K562 (cell line): Measurements from ENCODE around the gene S100G. TPM values are rescaled to one million over a fixed set of nuclear protein-coding genes. Genes with fewer than 3 reads are reported as not detected.
A peak's percentile ranks its signal among the peaks of the same experiment; 100 is the strongest.

Experiments
- ATAC-seq: fragments of 200-7000 bp; cut with Tn5 transposase; 3 replicates; pipeline ENCODE4 v1.9.1; 2020; ENCODE audit warnings: moderate library complexity
- BruUV-seq: library from RNA; stranded (reverse); fragments of 400-500 nt; replicated peaks from 2 replicates; lab custom pipeline; 2021; lab: Mats Ljungman, UMichigan
- CTCF ChIA-PET: fragments of 300-600 bp; formaldehyde crosslinking; extraction: SDS; loops from one replicate; lab custom pipeline; 2021; ENCODE audit warnings: low intra/inter-chr PET ratio; lab: Yijun Ruan, JAX
- POLR2A ChIA-PET: fragments of 300-600, 350-650 bp; sonication (Branson Sonifier 250); formaldehyde crosslinking; extraction: SDS; loops from one replicate; lab custom pipeline; 2021; ENCODE audit warnings: antibody characterized with exemption, inconsistent platforms; lab: Yijun Ruan, JAX
- DNase-seq, 4 experiments: peaks; one replicate each; pipeline versions ENCODE4 v3.0.0 to v3.0.0-alpha.2; 2011 to 2018; ENCODE audit warnings: low spot score in 3 of 4, mixed read lengths in 3 of 4; ENCODE audit errors: extremely low read depth in 1 of 4
- FAIRE-seq: peaks from 2 replicates; lab custom pipeline; 2011; peaks lifted over from hg19 to GRCh38; lab: Jason Lieb, UNC
- H2AFZ ChIP-seq: 2 replicates; pipeline ENCODE4 v1.6.0; 2011; ENCODE audit warnings: low read depth, low read length, control low read depth, inconsistent platforms
- H3K27ac ChIP-seq: fragments of 200-600 bp; 3 replicates; pipeline ENCODE4 v1.8.0; 2011; ENCODE audit warnings: low read depth, mild to moderate bottlenecking, control low read depth, inconsistent platforms, low read length, moderate library complexity, mixed read lengths; ENCODE audit errors: extremely low read depth
- H3K27me3 ChIP-seq, 2 experiments: fragments of 300-600 bp in 1 of 2; 2 replicates in 1 of 2; 3 replicates in 1 of 2; pipeline versions ENCODE4 v1.6.0 to v1.8.0; 2011; ENCODE audit warnings: inconsistent platforms in 2 of 2, low read length in 2 of 2, mild to moderate bottlenecking in 1 of 2, mixed read lengths in 1 of 2, moderate library complexity in 1 of 2; ENCODE audit not compliant: control insufficient read depth in 2 of 2, insufficient read depth in 2 of 2
- H3K36me3 ChIP-seq: fragments of 300-600 bp; 3 replicates; pipeline ENCODE4 v1.8.0; 2011; ENCODE audit warnings: mild to moderate bottlenecking, low read length, inconsistent platforms; ENCODE audit not compliant: control insufficient read depth, insufficient read depth
- H3K4me1 ChIP-seq, 2 experiments: fragments of 200-600 bp in 1 of 2; replicated peaks in 1 of 2; 2 replicates in 1 of 2; 3 replicates in 1 of 2; pipeline versions ENCODE4 v1.5.1 to v1.8.0; 2011; ENCODE audit warnings: inconsistent platforms in 2 of 2, low read length in 2 of 2, mild to moderate bottlenecking in 1 of 2, mixed read lengths in 1 of 2, moderate library complexity in 1 of 2; ENCODE audit not compliant: control insufficient read depth in 2 of 2, insufficient read depth in 2 of 2
- H3K4me2 ChIP-seq: 2 replicates; pipeline ENCODE4 v1.6.1; 2011; ENCODE audit warnings: low read length, control low read depth, inconsistent platforms, mixed read lengths; ENCODE audit not compliant: insufficient read depth
- H3K4me3 ChIP-seq: fragments of 200-600 bp; sonication (generic), shearing (Covaris generic); 2 replicates; pipeline ENCODE4 v1.5.1; 2016; ENCODE audit warnings: control low read depth, inconsistent platforms
- H3K79me2 ChIP-seq: fragments of 200-600 bp; 3 replicates; pipeline ENCODE4 v1.8.0; 2011; ENCODE audit warnings: low read length, inconsistent platforms; ENCODE audit not compliant: control insufficient read depth, insufficient read depth
- H3K9ac ChIP-seq, 2 experiments: 2 replicates each; pipeline versions ENCODE4 v1.6.0 to v1.6.1; 2011; ENCODE audit warnings: low read depth in 2 of 2, low read length in 2 of 2, control low read depth in 1 of 2, inconsistent platforms in 1 of 2, mild to moderate bottlenecking in 1 of 2, mixed read lengths in 1 of 2; ENCODE audit not compliant: insufficient read depth in 1 of 2
- H3K9me1 ChIP-seq: one replicate; pipeline ENCODE4 v1.6.0; 2011; ENCODE audit warnings: inconsistent platforms, mild to moderate bottlenecking, low read length, moderate library complexity; ENCODE audit not compliant: control insufficient read depth, insufficient read depth
- H3K9me3 ChIP-seq: replicated peaks from 2 replicates; pipeline ENCODE4 v1.5.1; 2011; ENCODE audit warnings: low read depth, low read length, inconsistent platforms; ENCODE audit not compliant: control insufficient read depth, insufficient read depth
- H4K20me1 ChIP-seq: replicated peaks from 2 replicates; pipeline ENCODE4 v1.6.1; 2011; ENCODE audit warnings: low read length, inconsistent platforms, mixed read lengths; ENCODE audit not compliant: control insufficient read depth, insufficient read depth
- RREB1 ChIP-seq: fragments of 250-450 bp; sonication (Bioruptor Pico); IDR thresholded peaks from 2 replicates; pipeline ENCODE4 v1.4.0; 2020
- WGBS: fragments of 100-300 bp; shearing (Covaris generic); methylation state at CpG from one replicate; pipeline ENCODE4 v1.1.6; 2016; ENCODE audit warnings: low coverage, mixed read lengths; ENCODE audit not compliant: insufficient coverage; ENCODE audit errors: missing lambda C conversion rate; 5-methylcytosine and 5-hydroxymethylcytosine counted together
- in situ Hi-C: fragments of 300-500 bp; cut with MboI; formaldehyde crosslinking; loops from 4 replicates; pipeline ENCODE4 v1.15.0; 2018; ENCODE audit warnings: inconsistent platforms, mixed read lengths
- intact Hi-C: fragments of 100-400 bp; cut with micrococcal nuclease; formaldehyde crosslinking; loops from 2 replicates; pipeline ENCODE4 v1.14.2; 2022
- microRNA counts: library from miRNA; unstranded; fragments of <30 nt; microRNA quantifications from one replicate; lab custom pipeline; 2016
- microRNA-seq: library from miRNA; unstranded; fragments of <30 nt; microRNA quantifications from one replicate; pipeline ENCODE4, GENCODE V29; 2018; ENCODE audit warnings: borderline microRNAs expressed
- polyA plus RNA-seq, 8 experiments: library from polyadenylated mRNA; depleted of rRNA in 4 of 8; stranded (reverse) in 5 of 8; unstranded in 3 of 8; fragments of >200 nt; fragmentation: Nextera tagmentation in 2 of 8; fragmentation: Illumina TruSeq in 1 of 8; extraction: Ambion mirVana in 2 of 8; extraction: Trizol in 1 of 8; gene quantifications; 2 replicates each; pipeline versions ENCODE4 v1.2.1 to v1.2.3, GENCODE V29; 2011 to 2014; ENCODE audit warnings: inconsistent platforms in 1 of 8, missing spikeins in 1 of 8
- small RNA-seq: library from RNA; depleted of rRNA; stranded (forward); fragments of <200 nt; gene quantifications from one replicate; pipeline ENCODE3, GENCODE V24; 2014
- total RNA-seq, 7 experiments: library from RNA; depleted of rRNA in 6 of 7; stranded (reverse); fragments of >200 nt in 6 of 7; fragmentation: Illumina TruSeq in 2 of 7; extraction: Trizol in 2 of 7; gene quantifications; 2 replicates each; pipeline versions ENCODE4 v1.2.1 to v1.2.3, GENCODE V29; 2011 to 2021; ENCODE audit warnings: low replicate concordance in 1 of 7

The S100G gene
- total and polyA plus RNA-seq, 9 of the 15 experiments (the other 6 are each of a cell fraction or from before 2014, with no cell fraction given), result not detected

- no peak for TF ChIP-seq RREB1 (CRISPR knock-in tag)
- TF ChIP-seq, all 486 proteins: peak for 0
- H4K20me1 ChIP-seq, result no peaks in the 10 kb centered on the region
- no peak for DNase-seq
- H3K9me3 ChIP-seq, result no peaks in the 10 kb centered on the region
- H3K27ac ChIP-seq, result no peak overlapping the region
- peaks cover 26% of the 10 kb centered on the region; the same call in 2 of the 3 replicates for H3K36me3 ChIP-seq
- ChIA-PET CTCF (no interaction called here), POLR2A (no interaction called here)
- no peak for FAIRE-seq
- H3K4me1 ChIP-seq, result no peaks in the 10 kb centered on the region
- no peak overlapping the region for H2AFZ ChIP-seq
- intact Hi-C loops, result no loop called here
- H3K27me3 ChIP-seq, result no peaks in the 10 kb centered on the region
- H3K4me2 ChIP-seq, result no peak overlapping the region
- in situ Hi-C loops, result no loop called here
- H3K9ac ChIP-seq, result no peak overlapping the region
- ATAC-seq, result no peak
- H3K9me1 ChIP-seq, result no peaks in the 10 kb centered on the region
- WGBS, result 94% methylated on average over 15 of the region's 15 CpGs
- no TSS peak for BruUV-seq
- H3K79me2 ChIP-seq, result no peaks in the 10 kb centered on the region
- no peak overlapping the region for H3K4me3 ChIP-seq
Observed at GRCh38 chrX:16702700-16703599, 53.0 kb downstream of the S100G start.

MicroRNAs within 50 kb of the gene (microRNA counts, 767-probe panel; counts per million panel counts)
- microRNA hsa-miR-548am-3p (lab: Ali Mortazavi, UCI), result 1,139 counts per million, percentile 25 among the panel's probes with 10 or more counts

Small RNAs within 50 kb of the gene (microRNA-seq; reads per million reads assigned to microRNA genes)
- not detected for gene MIR548AM

Small RNAs within 50 kb of the gene (small RNA-seq; reads per million reads assigned to genes)
- gene MIR548AM, result not detected

Other genes starting within 250 kb of the S100G start
- gene CTPS2, start 62.5 kb downstream of the S100G start, total RNA-seq (2014; rRNA removed), result 12.7 and 15.8 TPM in 2 replicates
- 17.6 and 19.3 TPM in 2 replicates for gene CTPS2, start 62.5 kb downstream of the S100G start, total RNA-seq (2014; rRNA removed; fragmentation: Illumina TruSeq; extraction: Trizol)
- 18.5 and 19.5 TPM in 2 replicates for gene CTPS2, start 62.5 kb downstream of the S100G start, total RNA-seq (2015; rRNA removed; fragmentation: Illumina TruSeq; extraction: Trizol)
- 13.9 and 14.1 TPM in 2 replicates for gene CTPS2, start 62.5 kb downstream of the S100G start, total RNA-seq (2021)
- 13.4 and 18.2 TPM in 2 replicates for gene CTPS2, start 62.5 kb downstream of the S100G start, polyA plus RNA-seq (2011; rRNA removed)
- 12.6 and 14.8 TPM in 2 replicates for gene CTPS2, start 62.5 kb downstream of the S100G start, polyA plus RNA-seq (2014; fragmentation: Illumina TruSeq; extraction: Trizol)
- 1 to 10 TPM; 5.4 to 6.6 TPM for gene CTPS2, start 62.5 kb downstream of the S100G start, polyA plus RNA-seq (2014; fragmentation: Nextera tagmentation; extraction: Ambion mirVana)
- 9.8 and 12.3 TPM in 2 replicates for gene CTPS2, start 62.5 kb downstream of the S100G start, polyA plus RNA-seq (2014; rRNA removed)
- 35.3 and 39.9 TPM in 2 replicates for gene SYAP1, start 69.5 kb downstream of the S100G start, total RNA-seq (2014; rRNA removed)
- gene SYAP1, start 69.5 kb downstream of the S100G start, total RNA-seq (2014; rRNA removed; fragmentation: Illumina TruSeq; extraction: Trizol), result 31.6 and 38.9 TPM in 2 replicates
- gene SYAP1, start 69.5 kb downstream of the S100G start, total RNA-seq (2015; rRNA removed; fragmentation: Illumina TruSeq; extraction: Trizol), result 32.6 and 34.4 TPM in 2 replicates
- gene SYAP1, start 69.5 kb downstream of the S100G start, total RNA-seq (2021), result 26.0 and 31.5 TPM in 2 replicates
- 11.8 and 13.7 TPM in 2 replicates for gene SYAP1, start 69.5 kb downstream of the S100G start, polyA plus RNA-seq (2011; rRNA removed)
- 20.3 and 21.3 TPM in 2 replicates for gene SYAP1, start 69.5 kb downstream of the S100G start, polyA plus RNA-seq (2014; fragmentation: Illumina TruSeq; extraction: Trizol)
- 1 to 10 TPM; 5.7 to 6.8 TPM for gene SYAP1, start 69.5 kb downstream of the S100G start, polyA plus RNA-seq (2014; fragmentation: Nextera tagmentation; extraction: Ambion mirVana)
- 27.5 and 27.6 TPM in 2 replicates for gene SYAP1, start 69.5 kb downstream of the S100G start, polyA plus RNA-seq (2014; rRNA removed)
- gene TXLNG, start 136.3 kb downstream of the S100G start, total RNA-seq (2014; rRNA removed), result 23.7 and 23.8 TPM in 2 replicates
- gene TXLNG, start 136.3 kb downstream of the S100G start, total RNA-seq (2014; rRNA removed; fragmentation: Illumina TruSeq; extraction: Trizol), result 35.8 and 38.9 TPM in 2 replicates
- gene TXLNG, start 136.3 kb downstream of the S100G start, total RNA-seq (2015; rRNA removed; fragmentation: Illumina TruSeq; extraction: Trizol), result 30.5 and 32.1 TPM in 2 replicates
- 27.1 and 27.9 TPM in 2 replicates for gene TXLNG, start 136.3 kb downstream of the S100G start, total RNA-seq (2021)
- 27.3 and 41.4 TPM in 2 replicates for gene TXLNG, start 136.3 kb downstream of the S100G start, polyA plus RNA-seq (2011; rRNA removed)
- gene TXLNG, start 136.3 kb downstream of the S100G start, polyA plus RNA-seq (2014; fragmentation: Illumina TruSeq; extraction: Trizol), result 36.6 and 47.0 TPM in 2 replicates
- 10 to 100 TPM; 13.1 to 21.4 TPM for gene TXLNG, start 136.3 kb downstream of the S100G start, polyA plus RNA-seq (2014; fragmentation: Nextera tagmentation; extraction: Ambion mirVana)
- gene TXLNG, start 136.3 kb downstream of the S100G start, polyA plus RNA-seq (2014; rRNA removed), result 31.6 TPM in 2 replicates
- 142 and 153 TPM in 2 replicates for gene RBBP7, start 220.2 kb downstream of the S100G start, total RNA-seq (2014; rRNA removed)
- gene RBBP7, start 220.2 kb downstream of the S100G start, total RNA-seq (2014; rRNA removed; fragmentation: Illumina TruSeq; extraction: Trizol), result 202 and 217 TPM in 2 replicates
- gene RBBP7, start 220.2 kb downstream of the S100G start, total RNA-seq (2015; rRNA removed; fragmentation: Illumina TruSeq; extraction: Trizol), result 192 and 211 TPM in 2 replicates
- 148 and 169 TPM in 2 replicates for gene RBBP7, start 220.2 kb downstream of the S100G start, total RNA-seq (2021)
- gene RBBP7, start 220.2 kb downstream of the S100G start, polyA plus RNA-seq (2011; rRNA removed), result 245 and 364 TPM in 2 replicates
- gene RBBP7, start 220.2 kb downstream of the S100G start, polyA plus RNA-seq (2014; fragmentation: Illumina TruSeq; extraction: Trizol), result 185 and 215 TPM in 2 replicates
- 10 to 100 TPM; 79.0 to 90.1 TPM for gene RBBP7, start 220.2 kb downstream of the S100G start, polyA plus RNA-seq (2014; fragmentation: Nextera tagmentation; extraction: Ambion mirVana)
- 175 and 182 TPM in 2 replicates for gene RBBP7, start 220.2 kb downstream of the S100G start, polyA plus RNA-seq (2014; rRNA removed)